ENCODE data around the gene ACVR2A.

Gene ACVR2A

DNA sequence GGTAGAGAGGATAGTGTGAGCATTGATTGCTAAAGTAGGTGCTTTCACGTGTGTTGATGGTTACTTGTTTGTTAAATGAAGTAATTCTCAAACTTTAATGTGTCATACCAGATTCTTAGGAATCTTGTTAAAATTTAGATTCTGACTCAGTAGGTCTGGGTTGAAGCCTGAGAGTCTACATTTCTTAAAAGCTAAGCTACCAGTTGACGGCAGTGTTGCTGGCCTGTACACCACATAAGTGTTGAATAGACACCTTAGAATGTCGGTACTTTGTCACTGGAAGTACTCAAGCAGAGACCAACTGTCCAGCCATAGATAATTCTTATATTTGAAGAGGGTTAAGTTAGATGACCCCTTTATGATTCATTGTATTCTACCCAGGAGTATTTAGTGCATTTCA is 79.8 kb downstream of the ACVR2A start:
- no peak for DNase-seq (ENCODE audit: low read depth in 2 of 2)

GRCh38 chr2:147925886-147926285 is 81.1 kb downstream of the ACVR2A start:
- no peak for DNase-seq (ENCODE audit: low read depth in 2 of 2)

GRCh38 chr2:147927053-147927588 is 82.3 kb downstream of the ACVR2A start:
- DNase-seq (ENCODE audit: low read depth in 2 of 2), result no peak

DNA sequence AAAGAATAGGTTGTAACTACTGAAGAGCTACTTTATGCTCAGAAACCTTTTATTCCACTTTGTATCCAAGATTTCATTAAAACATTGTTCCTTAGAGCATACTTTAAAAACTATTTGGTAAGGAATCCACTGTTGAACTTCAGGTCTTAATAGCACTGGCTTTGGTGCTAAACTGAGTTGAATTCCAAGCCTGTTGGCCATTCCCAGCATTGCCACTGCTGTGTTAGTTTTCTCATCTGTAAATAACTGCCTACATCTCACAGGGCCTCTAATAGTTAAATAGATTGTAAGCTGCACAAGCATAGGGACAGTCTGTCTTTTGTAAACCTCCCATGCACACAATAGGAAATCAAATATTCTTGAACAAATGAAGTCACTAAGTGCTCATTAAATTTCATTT is 89.1 kb downstream of the ACVR2A start:
- DNase-seq (ENCODE audit: low read depth in 2 of 2), result no peak

- DNase-seq (ENCODE audit: low read depth in 2 of 2), result no peak
These were observed 90.2 kb downstream of the ACVR2A start for GRCh38 chr2:147934881-147935620.

- no peak for DNase-seq (ENCODE audit: low read depth in 2 of 2)
These were observed 93.0 kb downstream of the ACVR2A start for GRCh38 chr2:147937744-147938349.

- no peak for DNase-seq (ENCODE audit: low read depth in 2 of 2)
These were observed 94.5 kb downstream of the ACVR2A start for GRCh38 chr2:147939313-147939712.

GRCh38 chr2:147945660-147946059 is 100.8 kb downstream of the ACVR2A start:
- DNase-seq (ENCODE audit: low read depth in 2 of 2), result no peak

- DNase-seq (ENCODE audit: low read depth in 2 of 2), result no peak
These were observed 107.3 kb downstream of the ACVR2A start for GRCh38 chr2:147952118-147952517.

GRCh38 chr2:147968571-147968970 is 123.7 kb downstream of the ACVR2A start:
- no peak for DNase-seq (ENCODE audit: low read depth in 2 of 2)

DNA sequence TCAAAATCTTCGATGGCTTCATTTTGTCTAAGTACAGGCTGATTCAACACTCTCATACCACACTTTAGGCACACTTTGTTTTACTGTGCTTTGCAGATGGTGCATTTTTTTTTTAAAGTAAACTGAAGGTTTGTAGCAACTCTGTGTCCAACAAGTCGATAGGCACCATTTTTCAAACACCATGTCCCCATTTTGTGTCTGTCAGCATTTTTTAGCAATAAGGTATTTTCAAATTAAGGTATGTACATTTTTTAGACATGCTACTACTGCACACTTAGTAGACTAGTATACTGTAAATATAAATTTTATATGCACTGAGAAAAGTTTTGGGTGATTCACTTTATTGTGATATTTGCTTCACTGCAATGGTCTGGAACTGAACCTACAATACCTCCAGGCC is 131.3 kb downstream of the ACVR2A start:
- no peak for DNase-seq (ENCODE audit: low read depth in 2 of 2)

GRCh38 chr2:147977679-147978078 is 132.8 kb downstream of the ACVR2A start:
- no peak for DNase-seq (ENCODE audit: low read depth in 2 of 2)
